ENCODE data around the gene CFAP107.

The CFAP107 gene

DNA sequence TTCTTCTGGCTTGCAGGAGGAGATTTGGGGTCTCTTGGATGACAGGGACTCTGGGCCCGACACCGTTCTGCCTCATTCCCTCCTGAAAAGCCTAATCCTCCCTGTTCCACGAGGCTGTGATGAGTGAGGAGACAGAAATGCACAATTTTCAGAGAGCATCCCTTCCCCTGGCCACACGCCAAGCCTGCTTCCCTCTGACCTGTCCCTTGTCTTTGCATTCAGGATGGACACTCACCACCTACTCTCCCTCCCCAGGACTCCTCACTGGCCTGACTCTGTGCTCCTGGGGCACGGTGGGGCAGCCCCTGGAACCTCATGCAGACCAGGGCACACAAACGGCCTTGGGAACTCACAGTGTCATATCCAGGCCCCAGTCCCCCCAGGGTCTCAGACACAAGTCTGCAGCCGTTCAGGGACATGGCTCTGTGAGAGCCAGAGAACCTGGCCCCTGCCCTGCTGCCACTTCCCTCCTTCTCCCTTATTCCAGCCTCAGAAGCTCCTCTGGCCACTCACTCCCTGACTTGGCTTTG, 24.0 kb downstream of the CFAP107 start:
- no peak overlapping the region for H3K4me3 ChIP-seq (ENCODE audit: low read depth, low read length, poor library complexity, severe bottlenecking)
- H3K4me2 ChIP-seq (ENCODE audit: low read length) = no peak overlapping the region
- no peaks in the 10 kb centered on the region for H3K9me2 ChIP-seq (ENCODE audit: low read depth, low read length)
- TF ChIP-seq EZH2 (IDR thresholded peaks at IDR 0.05; ENCODE audit: borderline replicate concordance, low read length) = no peak
- no peak for TF ChIP-seq CTCF (IDR thresholded peaks at IDR 0.05; ENCODE audit: low read length)
- no peak overlapping the region for H3K27ac ChIP-seq (ENCODE audit: low read depth, low read length, poor library complexity, severe bottlenecking)
- no peaks in the 10 kb centered on the region for H3K4me1 ChIP-seq (ENCODE audit: insufficient read depth, low read length, severe bottlenecking)
- H4K20me1 ChIP-seq (ENCODE audit: insufficient read depth, low read length) = no peaks in the 10 kb centered on the region
- H3K27me3 ChIP-seq (ENCODE audit: insufficient read depth, low read length) = 0 out of 2 replicates have a peak, but pooled peaks cover 4% of the 10 kb centered on the region
- no peak overlapping the region for H2AFZ ChIP-seq (ENCODE audit: low read length)
- H3F3A ChIP-seq (ENCODE audit: insufficient read depth, low read length) = no peaks in the 10 kb centered on the region
- no peaks in the 10 kb centered on the region for H3K36me3 ChIP-seq (ENCODE audit: insufficient read depth, low read length)
- H3K79me2 ChIP-seq (ENCODE audit: insufficient read depth, low read length) = no peaks in the 10 kb centered on the region
- no peaks in the 10 kb centered on the region for H3K9me3 ChIP-seq (ENCODE audit: low read length)
- H3K9ac ChIP-seq (ENCODE audit: low read length) = no peak overlapping the region

DNA sequence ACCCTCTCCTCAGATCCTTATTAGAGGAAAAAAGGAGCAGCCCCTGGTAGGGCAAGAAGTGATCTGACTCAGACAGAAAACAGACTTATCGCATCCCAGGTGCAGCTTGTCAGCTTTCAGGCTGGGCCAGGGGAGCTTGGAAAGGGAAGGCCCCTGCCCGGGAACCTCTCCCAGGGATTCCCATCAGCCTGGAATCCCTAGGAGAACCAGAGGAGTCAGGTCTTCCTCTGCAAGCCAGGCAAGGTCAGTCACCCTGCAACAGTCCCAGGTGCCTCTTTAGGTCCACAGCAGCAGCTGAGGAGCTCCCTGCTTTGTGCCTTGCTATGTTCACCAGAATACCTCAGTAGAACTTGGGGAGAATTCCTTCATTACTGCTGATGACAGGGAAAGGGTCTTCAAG, 24.6 kb downstream of the CFAP107 start:
- Histone ChIP-seq H3K27ac (ENCODE audit: low read depth, low read length, poor library complexity, severe bottlenecking) (no peak overlapping the region), H2AFZ (ENCODE audit: low read length) (no peak overlapping the region), H3K9me3 (ENCODE audit: low read length) (no peaks in the 10 kb centered on the region), H3K4me1 (ENCODE audit: insufficient read depth, low read length, severe bottlenecking) (no peaks in the 10 kb centered on the region), H3K9ac (ENCODE audit: low read length) (no peak overlapping the region), H3K4me3 (ENCODE audit: low read depth, low read length, poor library complexity, severe bottlenecking) (no peak overlapping the region), H3K27me3 (ENCODE audit: insufficient read depth, low read length) (0 out of 2 replicates have a peak, but pooled peaks cover 4% of the 10 kb centered on the region), H3F3A (ENCODE audit: insufficient read depth, low read length) (no peaks in the 10 kb centered on the region), H3K9me2 (ENCODE audit: low read depth, low read length) (no peaks in the 10 kb centered on the region), H3K79me2 (ENCODE audit: insufficient read depth, low read length) (no peaks in the 10 kb centered on the region), H3K4me2 (ENCODE audit: low read length) (no peak overlapping the region), H3K36me3 (ENCODE audit: insufficient read depth, low read length) (no peaks in the 10 kb centered on the region), H4K20me1 (ENCODE audit: insufficient read depth, low read length) (no peaks in the 10 kb centered on the region)
- no peak for TF ChIP-seq EZH2 (IDR thresholded peaks at IDR 0.05; ENCODE audit: borderline replicate concordance, low read length)
- TF ChIP-seq CTCF (IDR thresholded peaks at IDR 0.05; ENCODE audit: low read length) = no peak

DNA sequence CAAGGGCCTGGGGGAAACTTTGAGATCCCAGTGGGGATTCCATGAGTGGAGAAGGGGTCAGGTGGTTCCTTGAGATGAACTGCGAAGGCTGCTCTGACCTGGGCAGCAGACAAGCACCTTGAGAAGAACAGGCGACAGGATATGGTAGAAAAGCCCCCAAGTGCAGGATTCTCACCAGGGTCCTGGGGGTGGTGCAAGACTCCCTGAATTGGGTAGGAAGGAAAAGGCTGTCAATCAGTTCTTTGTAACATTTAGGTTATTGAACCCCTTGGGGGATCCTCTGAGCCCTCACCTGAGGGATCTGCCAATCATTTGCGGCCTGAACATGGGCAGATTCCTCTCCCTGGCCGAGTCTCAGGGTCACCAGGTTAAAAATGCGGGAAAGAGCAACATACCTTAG, 25.2 kb downstream of the CFAP107 start:
- Histone ChIP-seq H3K9me2 (ENCODE audit: low read depth, low read length) (no peaks in the 10 kb centered on the region), H3K79me2 (ENCODE audit: insufficient read depth, low read length) (no peaks in the 10 kb centered on the region), H3K9me3 (ENCODE audit: low read length) (no peaks in the 10 kb centered on the region), H3F3A (ENCODE audit: insufficient read depth, low read length) (no peaks in the 10 kb centered on the region), H3K27ac (ENCODE audit: low read depth, low read length, poor library complexity, severe bottlenecking) (no peak overlapping the region), H2AFZ (ENCODE audit: low read length) (no peak overlapping the region), H4K20me1 (ENCODE audit: insufficient read depth, low read length) (no peaks in the 10 kb centered on the region), H3K27me3 (ENCODE audit: insufficient read depth, low read length) (0 out of 2 replicates have a peak, but pooled peaks cover 4% of the 10 kb centered on the region), H3K4me3 (ENCODE audit: low read depth, low read length, poor library complexity, severe bottlenecking) (no peak overlapping the region), H3K4me1 (ENCODE audit: insufficient read depth, low read length, severe bottlenecking) (no peaks in the 10 kb centered on the region), H3K9ac (ENCODE audit: low read length) (no peak overlapping the region), H3K4me2 (ENCODE audit: low read length) (no peak overlapping the region), H3K36me3 (ENCODE audit: insufficient read depth, low read length) (no peaks in the 10 kb centered on the region)
- TF ChIP-seq EZH2 (IDR thresholded peaks at IDR 0.05; ENCODE audit: borderline replicate concordance, low read length) = no peak
- no peak for TF ChIP-seq CTCF (IDR thresholded peaks at IDR 0.05; ENCODE audit: low read length)

All from OCI-LY1 (cell line).